Dermis microvascular lymphatic vessel endothelial cell (primary cell): ENCODE results near the gene FYTTD1. TPM values are rescaled to one million over a fixed set of nuclear protein-coding genes. Genes with fewer than 3 reads are reported as not detected.

Source experiments
- DNase-seq, 2 donors: peaks; one replicate each; pipeline versions ENCODE4 v3.0.0 to v3.0.0-alpha.2; 2010; ENCODE audit warnings: low read depth in 2 of 2
- total RNA-seq: library from RNA; depleted of rRNA; stranded (reverse); fragments of >200 nt; gene quantifications from 2 replicates; pipeline ENCODE4 v1.2.1, GENCODE V29; 2014

The FYTTD1 gene
- total RNA-seq, 1 donor from 2014 or later = 31.8 TPM

DNA sequence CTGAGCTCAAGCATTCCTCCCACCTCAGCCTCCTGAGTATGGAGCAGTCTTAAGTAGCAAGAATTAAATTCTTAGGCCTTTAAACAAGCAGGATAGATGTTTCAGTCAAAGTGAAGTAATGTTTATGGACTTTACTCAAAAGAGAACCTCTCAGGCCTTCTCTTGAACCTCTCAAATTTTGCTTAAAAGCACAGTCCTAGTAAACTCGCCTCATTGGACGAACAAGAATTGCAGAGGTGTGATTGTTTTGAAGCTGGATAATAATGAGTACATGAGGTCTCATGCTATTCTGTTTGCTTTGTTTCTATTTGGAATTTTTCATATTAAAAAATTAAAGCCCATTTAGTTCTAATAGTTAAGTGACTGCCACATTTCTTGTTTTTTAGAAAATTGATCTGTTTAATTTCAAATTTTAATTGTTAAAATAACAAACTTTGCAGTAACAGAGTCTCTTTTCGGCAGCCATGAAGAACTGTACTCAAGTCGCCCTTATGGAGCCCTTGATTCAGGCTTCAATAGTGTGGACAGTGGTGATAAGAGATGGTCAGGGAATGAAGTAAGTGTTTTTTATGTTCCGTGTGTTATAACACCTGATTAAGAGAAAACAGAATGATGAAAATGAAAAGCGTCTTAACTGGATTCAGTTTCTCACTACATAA, 80.8 kb downstream of the FYTTD1 start:
- no peak for DNase-seq

DNA sequence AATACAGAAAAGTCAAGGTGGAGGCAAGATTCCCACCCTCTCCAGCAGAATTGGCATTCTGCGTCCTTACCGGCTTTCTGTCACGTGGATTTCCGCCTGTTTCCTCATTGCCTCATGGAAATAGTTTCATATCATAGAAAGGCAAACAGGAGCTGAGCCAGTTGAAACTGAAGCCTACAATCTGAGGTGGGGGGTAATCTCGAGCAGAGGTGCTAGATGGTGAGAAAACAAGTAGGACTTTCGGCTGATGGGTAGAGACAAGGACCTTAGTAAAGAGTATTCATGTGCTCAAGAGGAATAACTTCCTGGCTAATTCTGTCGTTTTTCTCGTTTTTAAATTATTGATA, 81.3 kb downstream of the FYTTD1 start:
- DNase-seq = no peak

GRCh38 chr3:197833930-197834715, 84.4 kb downstream of the FYTTD1 start:
- DNase-seq = no peak

GRCh38 chr3:197835509-197835908, 85.8 kb downstream of the FYTTD1 start:
- no peak for DNase-seq

GRCh38 chr3:197836244-197836643, 86.6 kb downstream of the FYTTD1 start:
- DNase-seq = no peak

Other genes starting within 250 kb of the FYTTD1 start
- 1.9 and 3.1 TPM in 2 replicates for gene BDH1, start 193.9 kb upstream of the FYTTD1 start, total RNA-seq
- 5.1 and 9.0 TPM in 2 replicates for gene RUBCN, start 13.0 kb upstream of the FYTTD1 start, total RNA-seq
- 60.5 and 74.2 TPM in 2 replicates for gene LRCH3, start 41.4 kb downstream of the FYTTD1 start, total RNA-seq
- gene RPL35A, start 200.3 kb downstream of the FYTTD1 start, total RNA-seq = 488 and 641 TPM in 2 replicates
- 3.3 and 3.7 TPM in 2 replicates for gene LMLN, start 210.3 kb downstream of the FYTTD1 start, total RNA-seq